Activated CD4-positive, alpha-beta T cell treated with anti-CD3 and anti-CD28 coated beads for 1 hour (primary cell): ENCODE measurements around the gene NRCAM.

Source experiments
- DNase-seq: peaks from one replicate; pipeline ENCODE4 v3.0.0-alpha.2; 2020

The NRCAM gene

GRCh38 chr7:108145401-108145800 lies 310.8 kb downstream of the NRCAM start:
- DNase-seq, result no peak

- DNase-seq, result no peak
Measured at GRCh38 chr7:108144931-108145330, 311.3 kb downstream of the NRCAM start.

GRCh38 chr7:108143658-108144420 lies 312.4 kb downstream of the NRCAM start:
- no peak for DNase-seq

- DNase-seq, result no peak
Measured at GRCh38 chr7:108142675-108143259, 313.5 kb downstream of the NRCAM start.

- DNase-seq, result no peak
Measured at GRCh38 chr7:108142180-108142579, 314.1 kb downstream of the NRCAM start.

GRCh38 chr7:108140671-108141070 lies 315.6 kb downstream of the NRCAM start:
- DNase-seq, result no peak

GRCh38 chr7:108138911-108139310 lies 317.3 kb downstream of the NRCAM start:
- no peak for DNase-seq

- no peak for DNase-seq
Measured at GRCh38 chr7:108137993-108138392, 318.2 kb downstream of the NRCAM start.

GRCh38 chr7:108137040-108137439 lies 319.2 kb downstream of the NRCAM start:
- no peak for DNase-seq

- no peak for DNase-seq
Measured at GRCh38 chr7:108136191-108136688, 320.0 kb downstream of the NRCAM start.

- no peak for DNase-seq
Measured at GRCh38 chr7:108135446-108136190, 320.6 kb downstream of the NRCAM start.

- no peak for DNase-seq
Measured at GRCh38 chr7:108134486-108134885, 321.8 kb downstream of the NRCAM start.

GRCh38 chr7:108132551-108133265 lies 323.5 kb downstream of the NRCAM start:
- no peak for DNase-seq

- no peak for DNase-seq
Measured at GRCh38 chr7:108130261-108130660, 326.0 kb downstream of the NRCAM start, which contains the start of gene LAMB4. TSS of gene LAMB4 (minus strand) at chr7:108130361. CDS start at chr7:108123164, 7,197 bp downstream.

- no peak for DNase-seq
Measured at GRCh38 chr7:108129018-108129965, 326.9 kb downstream of the NRCAM start.

- no peak for DNase-seq
Measured at GRCh38 chr7:108128514-108128913, 327.7 kb downstream of the NRCAM start.

GRCh38 chr7:108127461-108127860 lies 328.8 kb downstream of the NRCAM start:
- no peak for DNase-seq

GRCh38 chr7:108124820-108125219 lies 331.4 kb downstream of the NRCAM start:
- DNase-seq, result no peak

- DNase-seq, result no peak
Measured at GRCh38 chr7:108122181-108122580, 334.1 kb downstream of the NRCAM start.

GRCh38 chr7:108120933-108121332 lies 335.3 kb downstream of the NRCAM start:
- DNase-seq, result no peak

GRCh38 chr7:108120196-108120595 lies 336.0 kb downstream of the NRCAM start:
- DNase-seq, result no peak

GRCh38 chr7:108118959-108119358 lies 337.3 kb downstream of the NRCAM start:
- DNase-seq, result no peak
